ENCODE results near the gene MAP2K1. TPM values are rescaled to one million over a fixed set of nuclear protein-coding genes. Genes with fewer than 3 reads are reported as not detected.

Gene MAP2K1
- polyA plus RNA-seq, 1 of the 3 experiments (the other 2 are of a cell fraction): 21.8 TPM

Small RNAs within 50 kb of the gene (small RNA-seq; reads per million reads assigned to genes)
- 0 reads per million in 7 experiments for gene ATP5MFP6
- 0 to 0.59 (median 0) reads per million in 7 experiments for gene MIR4512
- gene RF00019: 0 reads per million in 7 experiments
- gene RF01159: 0 reads per million in 7 experiments
- 3.9 to 25.4 (median 11.3) reads per million in 7 experiments for gene SCARNA14
- gene SNORD16: 0 reads per million in 7 experiments
- 0 reads per million in 7 experiments for gene SNORD18A
- gene SNORD18B: 0 reads per million in 7 experiments
- gene SNORD18C: 0 reads per million in 7 experiments

Other genes starting within 250 kb of the MAP2K1 start
- 0.03 TPM in 1 of 2 replicates, not detected in the other for gene MEGF11, start 133.2 kb upstream of the MAP2K1 start, polyA plus RNA-seq (2012; rRNA removed)
- 11.5 and 14.9 TPM in 2 replicates for gene DIS3L, start 93.3 kb upstream of the MAP2K1 start, polyA plus RNA-seq (2012; rRNA removed)
- 5.7 and 6.0 TPM in 2 replicates for gene TIPIN, start 30.2 kb upstream of the MAP2K1 start, polyA plus RNA-seq (2012; rRNA removed)
- 57.8 and 65.0 TPM in 2 replicates for gene SNAPC5, start 110.8 kb downstream of the MAP2K1 start, polyA plus RNA-seq (2012; rRNA removed)
- gene RPL4, start 117.9 kb downstream of the MAP2K1 start, polyA plus RNA-seq (2012; rRNA removed): 3,177 and 3,833 TPM in 2 replicates
- 8.2 and 13.5 TPM in 2 replicates for gene ZWILCH, start 118.4 kb downstream of the MAP2K1 start, polyA plus RNA-seq (2012; rRNA removed)
- 1.9 and 2.4 TPM in 2 replicates for gene LCTL, start 179.1 kb downstream of the MAP2K1 start, polyA plus RNA-seq (2012; rRNA removed)

Data from SK-N-SH (cell line).